A204.1 (cell line): ENCODE results near the gene PSMD14.
"Not testable (repeated sequence)": the region's sequence is repeated elsewhere in the genome, so short reads cannot be mapped to it uniquely, and the experiment has no call there.

Source experiments
- FAIRE-seq: peaks from 2 replicates; lab custom pipeline; 2012; peaks lifted over from hg19 to GRCh38; lab: Jason Lieb, UNC

Gene PSMD14

DNA sequence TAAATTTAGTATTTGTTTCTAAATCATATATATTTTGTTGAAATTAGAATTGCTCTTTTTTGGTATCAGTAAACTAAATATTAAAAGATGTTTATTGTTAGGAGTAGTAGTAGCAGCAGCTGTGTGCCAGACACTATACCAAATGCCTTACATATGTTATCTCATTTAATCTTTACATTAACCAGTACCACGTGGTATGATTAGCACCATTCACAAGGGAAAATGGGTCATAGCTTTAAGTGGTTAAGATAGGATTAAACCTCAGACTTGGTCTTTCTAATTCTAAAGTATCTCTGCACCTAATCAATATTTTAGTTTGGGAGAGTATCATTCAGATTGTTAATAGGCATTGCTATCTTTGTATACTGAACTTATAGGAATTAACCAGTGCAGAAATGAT lies 29.0 kb downstream of the PSMD14 start:
- FAIRE-seq: no peak

DNA sequence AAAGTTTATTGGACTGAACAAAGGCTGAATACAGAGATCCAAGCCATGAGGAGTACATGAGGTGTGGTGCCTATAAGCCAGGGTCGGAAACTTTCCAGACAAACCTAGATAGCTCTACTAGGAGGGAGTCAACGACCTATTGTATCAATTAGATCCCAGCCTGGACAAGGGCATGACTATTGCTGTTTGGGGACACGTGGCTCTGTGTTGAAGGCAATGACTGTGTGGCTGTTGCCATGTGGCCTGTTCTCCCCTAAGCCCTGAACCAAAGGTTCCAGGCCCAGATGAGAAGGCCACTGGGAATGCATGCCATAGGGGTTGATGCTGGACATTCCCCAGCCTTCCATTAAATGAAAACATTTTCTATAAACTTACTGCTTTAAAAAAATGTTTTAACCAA lies 31.3 kb downstream of the PSMD14 start:
- FAIRE-seq: not testable (repeated sequence)

DNA sequence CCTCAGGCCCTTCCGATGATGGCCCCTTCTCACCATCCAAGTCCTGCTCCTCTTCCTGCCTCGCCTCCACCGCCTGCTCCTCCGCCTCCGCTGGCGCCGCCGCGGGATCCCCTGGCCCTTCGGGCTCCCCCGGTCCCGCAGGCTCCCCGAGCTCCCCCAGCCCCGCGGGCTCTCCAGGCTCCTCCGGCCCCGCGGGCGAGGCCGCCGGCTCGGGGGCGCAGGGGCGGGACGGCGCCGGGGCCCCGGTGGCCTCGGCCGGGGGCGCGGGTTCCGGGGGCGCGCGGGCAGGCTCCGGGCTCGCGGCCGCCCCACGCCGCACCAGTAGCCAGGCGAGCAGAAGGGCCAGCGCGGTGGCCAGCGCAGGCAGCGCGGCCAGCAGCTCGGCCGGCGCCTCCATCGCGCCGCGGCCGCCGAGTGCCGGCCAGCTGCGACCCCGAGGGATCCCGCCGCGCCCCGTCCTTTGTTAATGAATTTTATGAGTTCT lies 32.7 kb downstream of the PSMD14 start:
- not testable (repeated sequence) for FAIRE-seq

GRCh38 chr2:161343235-161343634 lies 35.0 kb downstream of the PSMD14 start:
- no peak for FAIRE-seq

DNA sequence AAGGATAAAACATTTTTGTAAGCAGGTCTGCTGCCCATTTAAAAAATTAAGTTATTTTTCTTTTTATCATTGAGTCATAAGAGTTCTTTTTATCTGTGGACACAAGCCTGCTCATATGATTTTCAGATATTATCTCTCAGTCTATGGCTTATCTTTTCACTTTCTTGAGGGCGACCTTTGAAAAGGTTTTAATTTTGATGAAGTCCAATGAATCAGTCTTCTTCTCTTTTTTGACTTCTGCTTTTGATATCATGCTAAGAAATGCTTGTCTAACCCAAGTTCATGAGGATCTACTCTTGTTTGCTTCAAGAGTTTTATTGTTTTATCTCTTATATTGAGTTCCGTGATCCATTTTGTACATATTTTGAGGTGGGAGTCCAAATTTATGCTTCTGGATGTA lies 36.5 kb downstream of the PSMD14 start:
- FAIRE-seq: no peak

- FAIRE-seq: no peak
Observed at GRCh38 chr2:161351678-161352077, 43.5 kb downstream of the PSMD14 start.

DNA sequence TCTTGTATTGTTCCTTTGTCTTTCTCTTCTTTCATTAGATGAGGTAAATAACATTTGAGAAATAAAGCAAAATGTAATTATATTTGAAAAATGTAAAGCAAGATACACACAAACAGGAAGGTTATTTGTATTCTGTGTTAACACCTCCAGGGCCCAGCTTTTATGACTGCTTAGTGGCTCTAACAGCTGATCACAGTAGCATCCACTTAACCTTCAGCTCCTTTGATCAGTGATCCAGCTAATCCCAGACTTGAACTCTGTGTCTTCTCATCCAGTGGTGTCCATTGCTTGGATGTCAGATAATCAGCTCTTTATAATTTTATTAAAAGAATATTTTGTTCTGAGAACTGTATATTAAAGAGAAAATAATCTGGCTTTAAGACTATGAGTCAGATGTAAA lies 44.5 kb downstream of the PSMD14 start:
- FAIRE-seq: no peak

DNA sequence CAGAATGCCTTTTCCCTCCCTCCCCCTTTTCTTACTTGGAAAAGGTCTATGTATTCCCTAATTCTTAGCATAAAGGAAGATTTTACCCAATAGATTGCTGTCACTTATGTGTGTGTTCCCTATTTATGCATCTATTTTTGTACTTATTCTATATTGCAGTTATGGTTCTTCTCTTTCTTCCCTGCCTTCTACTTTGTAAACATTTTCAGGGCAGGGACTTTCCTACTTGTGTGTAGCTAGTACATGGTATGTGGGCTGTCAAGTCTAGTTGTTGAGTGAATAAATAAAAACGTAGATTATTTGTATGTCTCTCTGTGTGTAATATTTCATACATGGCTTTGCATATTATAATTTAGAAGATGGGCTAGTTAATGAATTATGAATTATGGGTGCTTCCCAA lies 45.3 kb downstream of the PSMD14 start:
- FAIRE-seq: no peak

- no peak for FAIRE-seq
Observed at GRCh38 chr2:161354106-161354505, 45.9 kb downstream of the PSMD14 start.

DNA sequence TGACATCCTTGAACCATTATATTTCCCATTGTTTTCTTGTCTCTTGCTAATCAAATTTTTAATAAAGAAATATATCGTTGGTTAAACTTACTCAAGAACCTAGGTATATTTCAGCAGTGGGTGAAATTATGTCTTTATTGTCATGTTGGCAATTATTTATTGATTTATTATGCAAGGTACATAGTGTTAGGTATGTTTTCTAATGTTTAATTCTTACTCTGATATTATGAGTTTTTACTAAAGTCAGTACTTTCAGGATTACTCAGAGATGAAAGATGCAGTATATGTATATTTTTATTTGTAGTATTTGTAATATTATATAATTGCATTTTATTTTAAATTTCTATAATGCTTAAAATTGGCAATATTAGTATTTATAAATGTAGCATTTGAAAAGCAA lies 46.9 kb downstream of the PSMD14 start:
- peak; percentile 76 for FAIRE-seq

DNA sequence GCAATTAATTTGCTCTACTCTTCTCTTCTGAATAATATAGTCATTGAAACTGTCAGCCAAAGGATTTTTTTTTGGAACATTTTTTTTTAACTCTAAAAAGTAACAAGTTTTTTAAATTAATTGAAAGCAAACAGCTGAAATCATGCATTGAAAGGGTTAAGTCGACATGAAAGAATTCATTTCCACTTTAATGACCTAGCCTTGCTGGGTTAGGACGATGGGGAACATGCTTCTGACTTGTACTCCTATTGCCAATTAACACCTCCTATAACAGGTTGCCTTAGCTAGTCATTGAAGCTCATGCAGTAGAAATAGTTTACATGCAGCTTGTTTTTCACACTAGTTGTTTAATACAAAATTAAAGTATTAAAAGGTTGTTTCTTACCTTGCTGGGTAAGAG lies 47.8 kb downstream of the PSMD14 start:
- FAIRE-seq: no peak

DNA sequence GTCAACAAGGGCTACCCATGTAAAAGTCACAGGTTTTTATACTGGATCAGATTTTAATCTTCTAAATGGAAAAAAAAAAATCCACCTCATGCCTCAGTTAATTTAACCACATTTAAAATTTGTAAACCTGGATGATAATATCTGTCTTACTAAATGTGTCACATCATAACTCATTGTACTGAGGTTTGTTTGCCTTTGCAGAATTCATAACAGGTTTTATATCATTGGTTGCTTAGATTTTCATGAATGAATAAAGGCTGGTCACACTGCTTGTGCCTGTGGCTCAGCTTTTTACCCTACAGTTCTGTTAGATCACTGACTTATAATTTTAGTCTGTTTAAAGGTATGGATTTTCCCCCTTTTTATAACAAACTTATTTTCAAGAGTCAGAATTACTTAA lies 48.9 kb downstream of the PSMD14 start:
- FAIRE-seq: no peak

DNA sequence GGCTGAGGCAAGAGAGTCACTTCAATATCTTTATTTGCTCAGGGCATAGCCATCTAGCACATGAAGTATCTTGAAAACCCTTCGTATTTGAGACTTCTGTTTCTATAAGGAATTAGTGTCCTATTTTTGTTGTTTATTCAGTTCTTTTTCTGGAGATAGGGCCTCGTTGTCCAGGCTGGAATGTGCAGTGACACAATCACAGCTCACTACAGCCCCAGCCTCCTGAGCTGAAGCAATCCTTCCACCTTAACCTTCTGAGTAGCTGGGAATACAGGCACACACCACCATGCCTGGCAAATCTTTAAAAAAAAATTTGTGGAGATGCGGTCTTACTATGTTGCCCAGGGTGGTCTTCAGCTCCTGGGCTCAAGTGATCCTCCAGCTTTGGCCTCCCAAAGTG lies 50.6 kb downstream of the PSMD14 start:
- no peak for FAIRE-seq

- not testable (repeated sequence) for FAIRE-seq
Observed at GRCh38 chr2:161360095-161360654, 52.0 kb downstream of the PSMD14 start.

GRCh38 chr2:161362568-161363166 lies 54.4 kb downstream of the PSMD14 start:
- FAIRE-seq: no peak

GRCh38 chr2:161367675-161368074 lies 59.5 kb downstream of the PSMD14 start:
- FAIRE-seq: no peak

DNA sequence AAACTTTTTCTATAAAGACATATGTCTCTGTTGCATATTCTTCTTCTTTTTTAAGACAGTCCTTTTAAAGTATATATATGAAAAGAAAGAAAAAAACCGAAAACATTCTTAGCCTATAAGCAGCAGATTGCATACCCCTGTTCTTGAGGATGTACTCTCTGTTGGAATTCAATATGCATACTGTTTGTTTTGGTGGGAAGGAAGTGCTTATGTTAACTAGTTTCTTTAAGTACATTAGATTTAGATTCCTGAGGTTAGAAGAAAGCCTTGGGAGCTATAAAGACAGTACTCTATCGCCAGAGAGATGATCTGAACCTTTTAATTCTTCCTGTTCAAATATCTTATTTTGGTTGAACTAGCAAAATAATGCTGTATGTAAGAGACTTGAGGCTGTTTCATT lies 61.1 kb downstream of the PSMD14 start:
- no peak for FAIRE-seq

- no peak for FAIRE-seq
Observed at GRCh38 chr2:161370981-161371380, 62.8 kb downstream of the PSMD14 start.

- no peak for FAIRE-seq
Observed at GRCh38 chr2:161371869-161372268, 63.6 kb downstream of the PSMD14 start.

- no peak for FAIRE-seq
Observed at GRCh38 chr2:161373942-161374341, 65.7 kb downstream of the PSMD14 start.

- FAIRE-seq: peak; percentile 6
Observed at GRCh38 chr2:161374446-161374845, 66.2 kb downstream of the PSMD14 start.

- no peak for FAIRE-seq
Observed at GRCh38 chr2:161379740-161380139, 71.5 kb downstream of the PSMD14 start.

DNA sequence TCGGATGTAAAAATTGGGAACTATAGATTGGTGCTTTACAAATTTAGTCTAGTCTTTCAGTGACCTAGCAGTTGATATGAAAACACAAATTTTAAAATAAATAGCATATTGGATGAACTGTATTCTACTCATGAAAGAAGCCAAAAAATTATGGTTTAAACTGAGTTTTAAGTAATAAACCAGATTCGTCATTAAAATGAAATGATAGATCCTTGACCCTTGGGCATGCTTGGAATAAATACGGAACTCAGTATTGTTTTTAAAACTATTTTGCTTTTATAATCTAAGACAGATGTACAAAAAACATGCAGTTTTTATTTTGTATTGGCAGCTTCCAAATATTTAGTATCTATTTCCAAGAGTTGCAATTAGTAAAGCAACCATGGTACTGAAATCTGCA lies 73.3 kb downstream of the PSMD14 start:
- FAIRE-seq: no peak

- FAIRE-seq: no peak
Observed at GRCh38 chr2:161382747-161383146, 74.5 kb downstream of the PSMD14 start.
